OCI-M1 (cell line): ENCODE data around the gene OR13A1.
"Not testable (repeated sequence)": the region's sequence is repeated elsewhere in the genome, so short reads cannot be mapped to it uniquely, and the experiment has no call there.

ENCODE experiments used
- DNase-seq: peaks from one replicate; lab custom pipeline; 2025; lab: John Stamatoyannopoulos, UW

Gene OR13A1

DNA sequence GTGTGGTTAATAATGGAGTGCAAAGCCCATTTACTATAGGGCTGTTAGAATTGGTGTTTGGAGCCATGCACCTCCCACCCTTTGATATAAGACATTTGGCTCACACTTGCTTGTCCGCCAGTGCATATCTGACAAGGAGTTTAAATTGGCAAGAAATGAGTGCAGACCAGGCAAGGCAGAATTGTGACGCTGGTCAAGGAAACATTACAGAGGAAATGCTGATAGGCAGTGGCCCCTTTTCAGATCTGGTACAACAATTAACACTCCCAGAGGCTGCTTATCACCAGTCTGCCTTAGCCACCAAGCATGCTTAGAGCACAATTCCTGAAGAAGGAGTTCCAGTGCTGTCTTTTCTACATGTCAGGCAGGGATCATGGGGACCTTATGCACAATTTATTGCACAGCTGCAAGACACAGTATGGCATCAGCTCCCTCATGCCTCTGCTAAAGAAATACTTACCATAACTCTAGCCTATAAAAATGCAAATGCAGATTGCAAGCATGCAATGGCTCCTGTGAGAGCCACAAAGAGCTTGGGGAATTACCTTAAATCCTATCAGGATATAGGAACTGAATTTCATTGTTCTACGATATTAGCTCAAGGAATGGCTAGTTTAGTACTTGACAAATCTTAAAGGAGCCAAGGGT lies 35.2 kb downstream of the OR13A1 start:
- peak; percentile 49 for DNase-seq

DNA sequence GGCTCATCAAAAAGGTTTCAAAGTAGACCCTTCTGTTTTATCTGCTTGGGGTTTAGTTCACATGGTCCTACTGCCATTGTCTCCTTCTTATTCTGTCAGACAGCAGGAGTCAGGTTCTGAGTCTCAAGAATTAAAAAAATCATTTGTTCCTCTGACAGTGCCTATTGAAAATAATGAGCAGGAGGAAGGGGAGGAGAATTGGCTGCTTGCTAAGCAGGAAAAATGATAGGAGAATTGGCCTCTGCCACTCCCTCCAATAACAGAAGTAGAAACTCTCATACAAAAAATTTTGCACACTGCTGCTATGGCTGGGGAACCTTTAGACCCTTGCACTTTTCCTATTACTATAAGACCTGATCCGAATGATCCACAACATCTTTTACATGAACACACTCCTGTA lies 35.7 kb downstream of the OR13A1 start:
- peak; percentile 15 for DNase-seq

DNA sequence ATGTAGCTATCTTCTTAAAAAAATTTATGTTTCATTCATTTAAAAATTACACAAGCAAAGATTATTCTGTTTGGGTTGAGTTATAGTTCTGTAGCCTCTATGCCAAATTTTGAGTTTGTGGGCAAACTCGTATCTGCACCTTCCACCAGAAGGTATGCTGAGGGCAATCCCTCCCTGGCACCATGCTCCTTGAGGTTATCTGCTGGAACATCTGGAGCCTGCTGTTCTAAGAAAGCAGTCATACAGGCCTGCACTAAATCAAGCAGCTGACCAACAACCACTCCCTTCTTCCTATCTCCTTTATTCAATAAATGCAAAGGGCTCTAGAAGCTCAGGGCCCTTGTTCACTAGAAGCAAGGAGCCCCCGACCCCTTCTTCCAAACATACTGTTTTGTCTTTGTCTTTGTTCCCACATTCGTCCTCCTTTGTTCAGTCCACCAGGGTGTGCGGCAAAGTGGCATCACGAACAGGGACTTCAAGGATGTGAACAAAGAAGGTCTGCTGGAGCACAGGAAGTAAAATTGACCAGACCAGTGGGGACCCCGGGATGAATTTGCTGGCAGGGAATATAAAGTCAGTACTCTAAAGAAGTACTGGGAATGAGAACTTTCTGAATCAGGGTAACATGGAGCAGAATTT lies 36.4 kb downstream of the OR13A1 start:
- peak; percentile 88 for DNase-seq

DNA sequence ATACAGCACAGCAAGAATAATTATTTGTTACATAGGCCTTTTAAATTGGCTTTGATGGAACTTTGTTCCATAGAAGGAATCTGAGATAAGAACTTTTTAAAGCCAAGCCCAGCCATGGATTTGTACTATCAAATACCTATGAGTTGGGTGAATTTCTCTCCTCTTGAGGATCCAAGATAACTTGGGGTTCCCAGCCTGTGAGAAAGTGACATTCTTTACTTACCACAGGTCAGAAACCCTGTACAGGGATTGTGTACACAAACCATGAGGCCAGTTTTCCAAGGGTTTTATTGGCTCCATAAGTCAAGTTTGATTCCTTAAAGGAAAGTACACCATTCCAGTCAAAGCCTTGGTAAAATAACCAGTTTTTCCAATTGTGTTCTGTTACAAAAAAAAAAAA lies 39.3 kb downstream of the OR13A1 start:
- not testable (repeated sequence) for DNase-seq

DNA sequence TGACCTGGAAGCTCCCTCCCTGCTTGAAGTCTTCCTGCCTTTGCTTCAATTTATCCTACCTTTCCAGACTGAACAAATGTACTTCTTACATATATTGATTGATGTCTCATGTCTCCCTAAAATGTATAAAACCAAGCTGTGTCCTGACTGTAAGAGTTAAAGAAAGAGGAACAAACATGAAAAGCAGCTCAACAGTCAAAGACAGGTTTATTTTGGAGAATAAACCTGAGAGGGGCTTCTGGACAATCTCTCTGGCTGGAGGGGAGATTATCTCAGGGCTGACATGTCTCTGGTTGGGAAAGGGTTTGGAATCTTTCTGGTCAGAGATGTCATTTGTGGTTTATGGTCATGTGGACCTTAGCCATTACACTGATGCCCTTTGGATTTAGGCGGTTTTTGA lies 41.0 kb downstream of the OR13A1 start:
- DNase-seq = no peak

DNA sequence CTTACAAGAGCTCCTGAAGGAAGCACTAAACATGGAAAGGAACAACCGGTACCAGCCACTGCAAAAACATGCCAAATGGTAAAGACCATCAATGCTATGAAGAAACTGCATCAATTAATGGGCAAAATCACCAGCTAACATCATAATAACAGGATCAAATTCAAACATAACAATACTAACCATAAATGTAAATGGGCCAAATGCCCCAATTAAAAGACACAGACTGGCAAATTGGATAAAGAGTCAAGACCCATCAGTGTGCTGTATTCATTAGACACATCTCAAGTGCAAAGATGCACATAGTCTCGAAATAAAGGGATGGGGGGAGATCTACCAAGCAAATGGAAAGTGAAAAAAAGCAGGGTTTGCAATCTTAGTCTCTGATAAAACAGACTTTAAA lies 47.6 kb downstream of the OR13A1 start:
- not testable (repeated sequence) for DNase-seq

DNA sequence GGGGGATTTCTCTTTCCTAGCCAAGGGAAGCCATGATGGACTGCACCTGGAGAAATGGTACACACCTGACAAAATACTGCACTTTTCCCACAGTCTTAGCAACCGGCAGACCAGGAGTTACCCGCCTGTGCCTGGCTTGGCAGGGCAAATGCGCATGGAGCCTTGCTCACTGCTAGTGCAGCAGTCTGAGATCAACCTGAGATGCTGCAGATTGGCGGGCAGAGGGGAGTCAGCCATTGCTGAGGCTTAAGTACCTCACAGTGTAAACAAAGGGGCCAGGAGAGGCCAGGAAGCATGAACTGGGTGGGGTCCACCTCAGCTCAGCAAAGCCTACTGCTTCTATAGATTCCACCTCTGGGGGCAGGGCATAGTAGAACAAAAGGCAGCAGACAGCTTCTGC lies 49.4 kb downstream of the OR13A1 start:
- DNase-seq = no peak

DNA sequence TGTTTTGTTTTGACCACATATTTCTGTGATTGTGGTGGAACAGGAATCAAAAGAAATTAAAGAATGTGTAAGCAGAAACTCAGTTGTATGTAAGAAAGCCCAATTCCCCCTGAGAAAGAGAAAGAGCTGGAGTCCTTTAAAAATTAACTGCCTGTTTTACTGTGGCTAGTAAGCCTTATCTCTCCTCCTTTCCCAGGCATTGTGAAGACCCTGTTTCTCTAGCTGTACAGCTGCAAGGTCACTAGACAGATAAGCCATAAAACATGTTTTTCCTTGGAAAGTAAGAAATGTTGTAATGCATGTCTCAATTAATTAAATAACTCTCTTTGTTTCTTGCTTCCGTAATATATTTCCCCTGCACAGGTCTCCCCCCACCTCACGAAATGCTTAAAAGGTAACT lies 53.5 kb downstream of the OR13A1 start:
- peak; percentile 27 for DNase-seq

DNA sequence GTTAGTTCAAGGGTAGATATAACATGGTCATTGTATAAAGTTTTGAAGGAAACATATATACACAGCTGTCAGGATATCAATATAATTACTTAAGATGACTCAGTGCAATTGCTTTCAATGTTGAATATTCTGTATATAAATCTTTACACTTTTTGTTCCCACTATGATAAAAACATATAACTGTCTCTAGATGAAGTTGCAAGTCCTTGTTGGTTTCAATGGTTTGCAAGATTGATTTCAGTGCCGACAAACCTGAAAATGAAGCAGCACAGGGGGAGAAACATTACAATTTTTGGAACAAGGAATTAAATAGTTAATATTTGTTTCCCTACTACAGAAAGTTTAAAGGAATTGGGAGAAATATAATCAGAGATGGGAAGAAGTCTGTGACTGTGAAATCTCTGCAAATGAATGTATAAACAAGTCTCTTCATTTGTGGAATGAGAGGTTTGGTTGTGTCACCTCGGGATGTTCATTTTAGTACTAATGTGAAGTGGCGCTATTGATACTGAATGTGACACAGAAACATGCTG lies 54.1 kb downstream of the OR13A1 start:
- DNase-seq = no peak

DNA sequence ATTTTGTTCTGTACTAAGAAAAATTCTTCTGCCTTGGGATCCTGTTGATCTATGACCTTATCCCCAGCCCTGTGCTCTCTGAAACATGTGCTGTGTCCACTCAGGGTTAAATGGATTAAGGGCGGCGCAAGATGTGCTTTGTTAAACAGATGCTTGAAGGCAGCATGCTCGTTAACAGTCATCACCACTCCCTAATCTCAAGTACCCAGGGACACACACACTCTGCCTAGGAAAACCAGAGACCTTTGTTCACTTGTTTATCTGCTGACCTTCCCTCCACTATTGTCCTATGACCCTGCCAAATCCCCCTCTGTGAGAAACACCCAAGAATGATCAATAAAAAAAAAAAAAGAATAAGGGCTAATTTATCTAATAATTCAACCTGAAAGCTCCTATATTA lies 54.8 kb downstream of the OR13A1 start:
- DNase-seq = not testable (repeated sequence)

DNA sequence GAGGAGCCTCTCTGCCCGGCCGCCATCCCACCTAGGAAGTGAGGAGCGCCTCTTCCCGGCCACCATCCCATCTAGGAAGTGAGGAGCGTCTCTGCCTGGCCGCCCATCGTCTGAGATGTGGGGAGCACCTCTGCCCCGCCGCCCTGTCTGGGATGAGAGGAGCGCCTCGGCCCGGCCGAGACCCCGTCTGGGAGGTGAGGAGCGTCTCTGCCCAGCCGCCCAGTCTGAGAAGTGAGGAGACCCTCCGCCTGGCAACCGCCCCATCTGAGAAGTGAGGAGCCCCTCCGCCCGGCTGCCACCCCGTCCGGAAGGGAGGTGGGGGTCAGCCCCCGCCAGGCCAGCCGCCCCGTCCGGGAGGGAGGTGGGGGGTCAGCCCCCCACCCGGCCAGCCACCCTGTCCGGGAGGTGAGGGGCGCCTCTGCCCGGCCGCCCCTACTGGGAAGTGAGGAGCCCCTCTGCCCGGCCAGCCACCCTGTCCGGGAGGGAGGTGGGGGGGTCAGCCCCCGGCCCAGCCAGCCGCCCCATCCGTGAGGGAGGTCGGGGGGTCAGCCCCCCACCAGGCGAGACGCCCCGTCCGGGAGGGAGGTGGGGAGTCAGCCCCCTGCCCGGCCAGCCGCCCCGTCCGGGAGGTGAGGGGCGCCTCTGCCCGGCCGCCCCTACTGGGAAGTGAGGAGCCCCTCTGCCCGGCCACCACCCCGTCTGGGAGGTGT lies 55.5 kb downstream of the OR13A1 start:
- not testable (repeated sequence) for DNase-seq

DNA sequence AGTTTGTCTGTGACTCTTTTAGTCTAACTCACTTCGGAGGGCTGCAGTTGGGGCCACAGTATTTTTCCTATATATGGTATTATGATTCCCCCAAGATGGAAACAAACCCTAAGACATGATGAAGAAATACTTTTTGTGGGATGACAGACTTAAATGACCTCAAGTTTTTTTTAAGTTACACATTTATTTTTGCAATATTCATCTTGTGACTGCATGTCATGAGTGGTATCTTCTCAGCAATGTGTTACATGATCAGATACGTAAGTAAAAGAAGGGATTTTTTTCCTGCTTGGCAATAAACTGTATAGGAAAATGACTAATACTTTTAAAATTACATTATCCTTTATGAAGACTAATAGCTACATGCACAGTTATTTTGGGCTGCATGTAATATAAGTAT lies 57.8 kb downstream of the OR13A1 start:
- DNase-seq = no peak

DNA sequence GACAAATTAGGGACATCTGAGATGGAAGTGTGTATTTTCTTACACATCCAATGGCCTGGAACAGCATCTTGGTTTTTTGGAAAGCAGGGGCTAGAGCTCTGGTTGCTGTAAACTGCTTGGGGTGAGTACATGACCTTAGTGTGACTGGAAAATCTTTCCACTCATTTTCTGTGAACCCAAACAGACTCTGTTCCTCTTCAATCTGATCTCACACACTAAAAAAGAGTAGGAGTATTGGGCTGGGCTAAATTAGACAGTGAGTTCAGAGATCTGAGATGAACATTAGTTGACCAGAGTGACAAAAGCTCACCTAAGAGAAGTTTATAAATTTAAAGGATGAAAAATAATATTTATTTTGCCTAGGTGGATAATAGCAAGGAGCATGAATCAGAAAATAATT lies 59.2 kb downstream of the OR13A1 start:
- no peak for DNase-seq

DNA sequence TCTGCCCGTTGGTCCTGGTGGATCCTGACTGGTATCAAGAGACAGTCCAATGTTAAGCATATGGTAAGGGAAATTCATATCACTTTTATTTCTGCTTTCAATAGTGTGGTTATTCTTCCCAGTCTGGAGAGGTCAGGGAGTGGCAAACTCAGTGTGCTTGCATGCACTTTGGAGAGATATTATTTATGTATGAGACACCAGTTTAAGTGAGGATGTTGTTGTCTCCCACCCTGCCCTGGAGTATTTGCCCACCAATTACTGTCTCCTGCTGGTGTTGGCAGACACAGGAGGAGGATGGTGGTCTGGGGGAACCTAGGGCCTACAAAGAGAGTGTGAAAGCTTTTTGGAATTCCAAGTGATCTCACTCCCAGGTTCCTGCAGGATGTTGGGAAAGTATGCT lies 59.7 kb downstream of the OR13A1 start:
- DNase-seq = no peak

DNA sequence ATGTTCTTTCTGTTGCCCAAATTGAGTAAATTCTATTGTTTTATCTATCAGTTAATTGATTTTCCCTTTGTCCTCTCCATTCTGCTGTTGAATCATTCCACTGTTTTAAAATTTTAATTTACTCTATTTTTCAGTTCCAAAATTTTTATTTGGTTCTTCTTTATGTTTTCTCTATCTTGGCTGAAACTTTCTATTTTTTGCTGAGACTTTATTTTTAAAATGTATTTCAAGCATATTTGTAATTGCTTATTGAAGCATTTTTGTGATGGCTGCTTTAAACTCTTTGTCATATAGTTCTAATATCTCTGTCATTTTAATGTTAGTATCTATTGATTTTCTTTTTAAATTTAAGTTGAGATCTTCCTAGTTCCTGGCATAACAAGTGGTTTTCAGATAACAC lies 60.5 kb downstream of the OR13A1 start:
- DNase-seq = no peak

DNA sequence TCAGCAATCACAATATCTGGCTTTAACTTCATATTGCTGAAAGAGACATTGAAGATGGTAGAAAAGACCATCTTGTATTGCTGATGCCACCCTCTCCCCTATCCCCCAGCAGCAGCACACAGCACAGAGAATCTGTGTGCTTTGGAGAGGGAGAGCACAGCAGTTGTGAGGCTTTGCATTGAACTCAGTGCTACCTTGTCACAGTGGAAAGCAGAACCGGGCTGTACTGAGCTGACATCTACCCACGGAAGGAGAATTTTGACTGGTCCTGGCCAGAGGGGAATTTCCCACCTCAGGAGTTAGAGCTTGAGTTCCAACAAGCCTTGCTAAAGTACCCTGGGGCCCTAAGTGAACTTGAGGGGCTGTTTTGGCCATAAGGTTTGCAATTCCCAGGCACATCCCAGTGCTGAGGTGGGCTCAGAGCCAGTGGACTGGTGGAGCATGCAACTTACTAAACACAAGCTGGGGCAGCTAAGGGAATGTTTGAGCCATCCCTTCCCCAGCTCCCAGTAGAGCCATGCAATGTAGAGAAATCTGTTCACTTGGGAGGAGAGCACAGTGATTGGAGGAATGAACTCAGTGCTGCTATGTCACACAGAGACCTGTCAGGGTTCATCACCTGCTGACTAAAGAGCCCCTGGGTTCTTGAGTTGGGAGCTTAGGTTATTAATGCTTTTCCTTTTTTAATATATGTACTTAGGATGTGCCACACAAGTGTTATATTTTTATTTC lies 62.1 kb downstream of the OR13A1 start:
- no peak for DNase-seq
